Measurements from ENCODE around the gene THOC6. TPM values are rescaled to one million over a fixed set of nuclear protein-coding genes. Genes with fewer than 3 reads are reported as not detected.
"Not testable (repeated sequence)": the region's sequence is repeated elsewhere in the genome, so short reads cannot be mapped to it uniquely, and the experiment has no call there.

The THOC6 gene
- total RNA-seq, 1 donor from 2014 or later = 40.1 TPM

GRCh38 chr16:3066440-3066748 is 42.6 kb downstream of the THOC6 start:
- no peak overlapping the region for H3K27ac Mint-ChIP-seq
- no peaks in the 10 kb centered on the region for H3K4me1 Mint-ChIP-seq (ENCODE audit: unreplicated experiment)
- no peak for TF ChIP-seq CTCF (conservative IDR thresholded peaks at IDR 0.05)
- no peaks in the 10 kb centered on the region for H3K27me3 Mint-ChIP-seq
- no peaks in the 10 kb centered on the region for H3K36me3 Mint-ChIP-seq
- H3K4me3 Mint-ChIP-seq = no peak overlapping the region
- H3K9me3 Mint-ChIP-seq = no peaks in the 10 kb centered on the region
- DNase-seq (ENCODE audit: extremely low spot score, unreplicated experiment) = no peak

GRCh38 chr16:3068487-3068886 is 44.7 kb downstream of the THOC6 start:
- H3K9me3 Mint-ChIP-seq = no peaks in the 10 kb centered on the region
- no peaks in the 10 kb centered on the region for H3K4me1 Mint-ChIP-seq (ENCODE audit: unreplicated experiment)
- H3K27ac Mint-ChIP-seq = peak overlapping the region; percentile 43
- no peak for TF ChIP-seq CTCF (conservative IDR thresholded peaks at IDR 0.05)
- no peak for DNase-seq (ENCODE audit: extremely low spot score, unreplicated experiment)
- peaks cover 7% of the 10 kb centered on the region for H3K27me3 Mint-ChIP-seq
- no peaks in the 10 kb centered on the region for H3K36me3 Mint-ChIP-seq
- H3K4me3 Mint-ChIP-seq = no peak overlapping the region

- H3K27ac Mint-ChIP-seq; H3K36me3 Mint-ChIP-seq; H3K4me1 Mint-ChIP-seq (ENCODE audit: unreplicated experiment); DNase-seq (ENCODE audit: extremely low spot score, unreplicated experiment); H3K9me3 Mint-ChIP-seq; H3K4me3 Mint-ChIP-seq: not testable (repeated sequence)
- H3K27me3 Mint-ChIP-seq = peaks cover 14% of the 10 kb centered on the region
These were observed 45.3 kb downstream of the THOC6 start for GRCh38 chr16:3069146-3069545.

- Mint-ChIP-seq H3K36me3 (no peaks in the 10 kb centered on the region), H3K9me3 (no peaks in the 10 kb centered on the region), H3K4me1 (ENCODE audit: unreplicated experiment) (no peaks in the 10 kb centered on the region), H3K4me3 (no peak overlapping the region), H3K27me3 (peaks cover 24% of the 10 kb centered on the region), H3K27ac (no peak overlapping the region)
- TF ChIP-seq CTCF (conservative IDR thresholded peaks at IDR 0.05) = no peak
- no peak for DNase-seq (ENCODE audit: extremely low spot score, unreplicated experiment)
These were observed 46.8 kb downstream of the THOC6 start for GRCh38 chr16:3070608-3071111.

- Mint-ChIP-seq H3K4me3 (no peak overlapping the region), H3K4me1 (ENCODE audit: unreplicated experiment) (no peaks in the 10 kb centered on the region), H3K27me3 (peaks cover 30% of the 10 kb centered on the region), H3K9me3 (no peaks in the 10 kb centered on the region), H3K36me3 (no peaks in the 10 kb centered on the region), H3K27ac (no peak overlapping the region)
- DNase-seq (ENCODE audit: extremely low spot score, unreplicated experiment) = no peak
- TF ChIP-seq CTCF (conservative IDR thresholded peaks at IDR 0.05) = no peak
These were observed 47.8 kb downstream of the THOC6 start for GRCh38 chr16:3071655-3072054.

GRCh38 chr16:3072148-3072547 is 48.3 kb downstream of the THOC6 start:
- H3K27me3 Mint-ChIP-seq = peaks cover 34% of the 10 kb centered on the region
- not testable (repeated sequence) for DNase-seq (ENCODE audit: extremely low spot score, unreplicated experiment); H3K4me1 Mint-ChIP-seq (ENCODE audit: unreplicated experiment); H3K27ac Mint-ChIP-seq; H3K4me3 Mint-ChIP-seq; H3K9me3 Mint-ChIP-seq; H3K36me3 Mint-ChIP-seq

- not testable (repeated sequence) for H3K27ac Mint-ChIP-seq; H3K4me3 Mint-ChIP-seq; H3K9me3 Mint-ChIP-seq; H3K4me1 Mint-ChIP-seq (ENCODE audit: unreplicated experiment); H3K36me3 Mint-ChIP-seq; DNase-seq (ENCODE audit: extremely low spot score, unreplicated experiment)
- H3K27me3 Mint-ChIP-seq = peaks cover 36% of the 10 kb centered on the region
These were observed 48.9 kb downstream of the THOC6 start for GRCh38 chr16:3072576-3073263.

Data from type B pancreatic cell (in vitro differentiated cells).